Body of pancreas (tissue), 4 donors: ENCODE results near the gene PTPRM. TPM values are rescaled to one million over a fixed set of nuclear protein-coding genes. Genes with fewer than 3 reads are reported as not detected.

Source experiments
- ATAC-seq: fragments of 150-250 bp; one replicate; pipeline ENCODE4 v1.9.1; 2016
- DNase-seq, 4 donors: peaks; one replicate each; pipeline ENCODE4 v3.0.0-alpha.2; 2019
- H3K27ac ChIP-seq, 4 donors: fragments of 200-600 bp; sonication (generic); 1 replicate in 3 of 4; 2 replicates in 1 of 4; pipeline versions ENCODE4 v1.5.1 to v1.6.1; 2016 to 2019; ENCODE audit warnings: mild to moderate bottlenecking in 1 of 4, mixed read lengths in 1 of 4, moderate library complexity in 1 of 4
- H3K27me3 ChIP-seq, 2 donors: fragments of 200-600 bp; sonication (generic); one replicate each; pipeline ENCODE4 v1.6.0; 2016; ENCODE audit warnings: mild to moderate bottlenecking in 1 of 2
- H3K36me3 ChIP-seq, 2 donors: fragments of 200-600 bp; sonication (generic); replicated peaks in 1 of 2; 2 replicates each; pipeline ENCODE4 v1.5.1; 2016; ENCODE audit warnings: low read depth in 2 of 2; ENCODE audit not compliant: insufficient read depth in 1 of 2
- H3K4me1 ChIP-seq: fragments of 200-600 bp; sonication (generic); one replicate; pipeline ENCODE4 v1.6.0; 2016
- H3K4me3 ChIP-seq, 2 donors: fragments of 200-600 bp; sonication (generic); 1 replicate in 1 of 2; 2 replicates in 1 of 2; pipeline ENCODE4 v1.5.1; 2016 to 2019
- H3K9me3 ChIP-seq, 3 donors: fragments of 200-600 bp; sonication (generic); 1 replicate in 2 of 3; 2 replicates in 1 of 3; pipeline ENCODE4 v1.5.1; 2016
- CTCF ChIP-seq, 7 experiments: fragments of 450-650 bp in 4 of 7; fragments of 200-600 bp in 3 of 7; sonication (generic) in 3 of 7; IDR thresholded peaks; one replicate each; pipeline ENCODE4 v1.5.1; 2016 to 2019; ENCODE audit warnings: antibody characterized with exemption in 7 of 7
- POLR2A ChIP-seq, 3 donors: fragments of 450-650 bp; IDR thresholded peaks; one replicate each; pipeline ENCODE4 v1.6.1; 2016; ENCODE audit warnings: antibody characterized with exemption in 3 of 3, mild to moderate bottlenecking in 2 of 3
- whole genome bisulfite sequencing, 2 donors: methylation state at CpG; one replicate each; pipeline ENCODE4 v1.1.5; 2017; 5-methylcytosine and 5-hydroxymethylcytosine counted together
- intact Hi-C: fragments of 100-400 bp; cut with DNase I; formaldehyde crosslinking; loops from one replicate; pipeline ENCODE4 v1.15.1; 2023
- total RNA-seq, 2 donors: library from RNA; depleted of rRNA; stranded (reverse); fragments of >200 nt; gene quantifications; one replicate each; pipeline ENCODE4 v1.1.0, GENCODE V29; 2016

Gene PTPRM
- total RNA-seq, 2 donors from 2014 or later, result 38.2 to 48.0 TPM

- Histone ChIP-seq H3K36me3 (no peaks in the 10 kb centered on the region), H3K4me1 (no peaks in the 10 kb centered on the region), H3K27ac (no peak overlapping the region), H3K27me3 (no peaks in the 10 kb centered on the region), H3K9me3 (no peaks in the 10 kb centered on the region), H3K4me3 (no peak overlapping the region)
- no peak for ATAC-seq
- no peak for TF ChIP-seq CTCF (IDR thresholded peaks at IDR 0.05)
- no peak for TF ChIP-seq POLR2A (IDR thresholded peaks at IDR 0.05)
- no peak for DNase-seq
- WGBS, 2 donors, result 87 to 91% methylated on average over 1 of the region's 1 CpG
- intact Hi-C loops, result no loop called here
These were observed 94.1 kb downstream of the PTPRM start for GRCh38 chr18:7661207-7661606.

- Histone ChIP-seq H3K4me1 (no peaks in the 10 kb centered on the region), H3K36me3 (no peaks in the 10 kb centered on the region), H3K27me3 (no peaks in the 10 kb centered on the region), H3K27ac (no peak overlapping the region), H3K4me3 (no peak overlapping the region), H3K9me3 (no peaks in the 10 kb centered on the region)
- DNase-seq (no peak), ATAC-seq (no peak)
- intact Hi-C loops, result no loop called here
- TF ChIP-seq POLR2A (IDR thresholded peaks at IDR 0.05), result no peak
- 92 to 96% methylated on average over 2 of the region's 2 CpGs for WGBS, 2 donors
These were observed 95.8 kb downstream of the PTPRM start for GRCh38 chr18:7662866-7663265.

- DNase-seq, result no peak
- no peak for TF ChIP-seq POLR2A (IDR thresholded peaks at IDR 0.05)
- no peak for TF ChIP-seq CTCF (IDR thresholded peaks at IDR 0.05)
- 82 to 83% methylated on average over 11 of the region's 11 CpGs for WGBS, 2 donors
- intact Hi-C loops, result no loop called here
- ATAC-seq, result no peak
- Histone ChIP-seq H3K27ac (no peak overlapping the region), H3K9me3 (no peaks in the 10 kb centered on the region), H3K27me3 (no peaks in the 10 kb centered on the region), H3K36me3 (no peaks in the 10 kb centered on the region), H3K4me3 (no peak overlapping the region), H3K4me1 (no peaks in the 10 kb centered on the region)
These were observed 96.5 kb downstream of the PTPRM start for GRCh38 chr18:7663366-7664312.

- H3K27ac ChIP-seq, result no peak overlapping the region
- H3K4me3 ChIP-seq, result no peak overlapping the region
- H3K4me1 ChIP-seq, result no peaks in the 10 kb centered on the region
- H3K27me3 ChIP-seq, result no peaks in the 10 kb centered on the region
- intact Hi-C loops, result no loop called here
- no peaks in the 10 kb centered on the region for H3K9me3 ChIP-seq
- TF ChIP-seq POLR2A (IDR thresholded peaks at IDR 0.05), result no peak
- TF ChIP-seq CTCF (IDR thresholded peaks at IDR 0.05), result no peak
- no peak for ATAC-seq
- no peaks in the 10 kb centered on the region for H3K36me3 ChIP-seq
- WGBS, 2 donors, result 89 to 90% methylated on average over 4 of the region's 4 CpGs
- DNase-seq, result no peak
These were observed 99.2 kb downstream of the PTPRM start for GRCh38 chr18:7666195-7666776.

- no peaks in the 10 kb centered on the region for H3K4me1 ChIP-seq
- intact Hi-C loops, result no loop called here
- H3K4me3 ChIP-seq, result no peak overlapping the region
- no peaks in the 10 kb centered on the region for H3K36me3 ChIP-seq
- WGBS, 2 donors, result 96 to 98% methylated on average over 3 of the region's 3 CpGs
- no peak for ATAC-seq
- TF ChIP-seq POLR2A (IDR thresholded peaks at IDR 0.05) (no peak), CTCF (IDR thresholded peaks at IDR 0.05) (no peak)
- H3K27ac ChIP-seq, result no peak overlapping the region
- H3K9me3 ChIP-seq, result no peaks in the 10 kb centered on the region
- no peaks in the 10 kb centered on the region for H3K27me3 ChIP-seq
- no peak for DNase-seq
These were observed 101.3 kb downstream of the PTPRM start for GRCh38 chr18:7668392-7668791.
